Measurements from ENCODE around the gene ACADVL.

DNA sequence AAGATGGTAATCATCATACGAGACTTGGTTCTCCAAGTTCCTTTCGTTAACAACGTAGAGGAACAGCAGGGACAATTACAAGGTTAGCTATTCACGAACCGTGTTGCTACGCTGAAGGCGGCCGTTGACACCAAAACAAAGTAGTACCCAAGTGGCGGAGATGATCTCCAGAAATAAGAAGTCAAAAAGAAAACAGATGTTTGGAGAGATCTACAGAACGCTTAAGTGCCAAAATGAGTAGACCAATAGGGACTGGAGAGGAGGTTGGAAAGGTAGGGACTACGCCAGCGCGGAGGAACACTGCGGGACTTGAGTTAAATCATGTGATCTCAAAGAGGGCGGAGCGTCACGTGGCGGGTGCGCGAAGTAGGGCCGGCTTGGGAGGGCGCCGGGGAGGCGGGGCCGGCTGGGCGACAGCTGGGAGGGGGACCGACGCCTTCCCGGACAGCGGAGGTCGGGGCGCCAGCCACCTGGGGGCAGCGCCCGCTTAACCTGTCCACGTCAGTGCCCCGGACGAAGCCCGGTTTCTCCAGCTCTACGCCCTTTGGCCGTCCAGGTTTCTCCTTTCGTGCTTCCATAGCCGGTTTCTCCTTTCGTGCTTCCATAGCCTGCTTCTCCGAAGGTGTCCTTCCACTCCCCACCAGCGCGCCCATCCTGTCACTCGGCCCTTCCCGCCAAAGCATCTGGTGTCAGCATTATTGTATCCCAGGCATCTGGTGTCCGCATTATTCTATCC is 23.1 kb downstream of the ACADVL start:
- TF ChIP-seq, protein P1, sequence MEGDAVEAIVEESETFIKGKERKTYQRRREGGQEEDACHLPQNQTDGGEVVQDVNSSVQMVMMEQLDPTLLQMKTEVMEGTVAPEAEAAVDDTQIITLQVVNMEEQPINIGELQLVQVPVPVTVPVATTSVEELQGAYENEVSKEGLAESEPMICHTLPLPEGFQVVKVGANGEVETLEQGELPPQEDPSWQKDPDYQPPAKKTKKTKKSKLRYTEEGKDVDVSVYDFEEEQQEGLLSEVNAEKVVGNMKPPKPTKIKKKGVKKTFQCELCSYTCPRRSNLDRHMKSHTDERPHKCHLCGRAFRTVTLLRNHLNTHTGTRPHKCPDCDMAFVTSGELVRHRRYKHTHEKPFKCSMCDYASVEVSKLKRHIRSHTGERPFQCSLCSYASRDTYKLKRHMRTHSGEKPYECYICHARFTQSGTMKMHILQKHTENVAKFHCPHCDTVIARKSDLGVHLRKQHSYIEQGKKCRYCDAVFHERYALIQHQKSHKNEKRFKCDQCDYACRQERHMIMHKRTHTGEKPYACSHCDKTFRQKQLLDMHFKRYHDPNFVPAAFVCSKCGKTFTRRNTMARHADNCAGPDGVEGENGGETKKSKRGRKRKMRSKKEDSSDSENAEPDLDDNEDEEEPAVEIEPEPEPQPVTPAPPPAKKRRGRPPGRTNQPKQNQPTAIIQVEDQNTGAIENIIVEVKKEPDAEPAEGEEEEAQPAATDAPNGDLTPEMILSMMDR (IDR thresholded peaks at IDR 0.05): peak in 1 of 6 experiments; percentile 17
- peak; percentile 18 to 74 for TF ChIP-seq POLR2A (IDR thresholded peaks at IDR 0.05)
